DND-41 (cell line): ENCODE results near the gene ACAP3.

ENCODE experiments used
- ATAC-seq: fragments of 200-7000 bp; cut with Tn5 transposase; 3 replicates; pipeline ENCODE4 v1.9.1; 2021; ENCODE audit warnings: low read depth; ENCODE audit not compliant: insufficient read depth
- DNase-seq: peaks from one replicate; pipeline ENCODE4 v3.0.0-alpha.2; 2020
- H2AFZ ChIP-seq: 2 replicates; pipeline ENCODE4 v1.6.0; 2012; ENCODE audit warnings: low read depth, low read length
- H3K27ac ChIP-seq: 2 replicates; pipeline ENCODE4 v1.5.1; 2012; ENCODE audit warnings: low read length, inconsistent platforms
- H3K27me3 ChIP-seq: fragments of 200-600 bp; sonication (generic); 2 replicates; pipeline ENCODE4 v1.6.0; 2012; ENCODE audit warnings: low read length, mild to moderate bottlenecking, inconsistent platforms; ENCODE audit not compliant: insufficient read depth, poor library complexity
- H3K36me3 ChIP-seq: 2 replicates; pipeline ENCODE4 v1.5.1; 2012; ENCODE audit warnings: low read length, inconsistent platforms; ENCODE audit not compliant: insufficient read depth
- H3K4me1 ChIP-seq: 2 replicates; pipeline ENCODE4 v1.5.1; 2012; ENCODE audit warnings: mild to moderate bottlenecking, low read length; ENCODE audit not compliant: insufficient read depth
- H3K4me2 ChIP-seq: 2 replicates; pipeline ENCODE4 v1.6.0; 2012; ENCODE audit warnings: mild to moderate bottlenecking, moderate library complexity, low read length, inconsistent platforms; ENCODE audit not compliant: insufficient read depth
- H3K4me3 ChIP-seq, 2 experiments: fragments of 200-600 bp in 1 of 2; shearing (Covaris generic) in 1 of 2; 2 replicates each; pipeline ENCODE4 v1.5.1; 2012 to 2016; ENCODE audit warnings: inconsistent platforms in 2 of 2, low read length in 2 of 2, mild to moderate bottlenecking in 2 of 2, low read depth in 1 of 2, moderate library complexity in 1 of 2
- H3K79me2 ChIP-seq: 2 replicates; pipeline ENCODE4 v1.6.0; 2012; ENCODE audit warnings: low read length, inconsistent platforms; ENCODE audit not compliant: insufficient read depth
- H3K9ac ChIP-seq: 2 replicates; pipeline ENCODE4 v1.6.0; 2012; ENCODE audit warnings: low read depth, mild to moderate bottlenecking, inconsistent platforms, low read length, moderate library complexity
- H3K9me3 ChIP-seq: 2 replicates; pipeline ENCODE4 v1.5.1; 2012; ENCODE audit warnings: low read length, moderate library complexity, mild to moderate bottlenecking, inconsistent platforms; ENCODE audit not compliant: insufficient read depth, severe bottlenecking
- H4K20me1 ChIP-seq: 2 replicates; pipeline ENCODE4 v1.6.0; 2012; ENCODE audit warnings: low read length; ENCODE audit not compliant: insufficient read depth
- EZH2 ChIP-seq: IDR thresholded peaks from 3 replicates; pipeline ENCODE4 v1.6.1; 2012; ENCODE audit warnings: borderline replicate concordance, low read depth, mild to moderate bottlenecking, moderate library complexity, low read length, inconsistent platforms; ENCODE audit not compliant: severe bottlenecking
- TF ChIP-seq, protein P1 (sequence below): IDR thresholded peaks from 2 replicates; pipeline ENCODE4 v1.5.1; 2012; ENCODE audit warnings: borderline replicate concordance, low read length, moderate library complexity, mild to moderate bottlenecking; ENCODE audit not compliant: poor library complexity, severe bottlenecking; ENCODE audit errors: extremely low read depth

The ACAP3 gene

GRCh38 chr1:1322418-1322817 is 14.7 kb upstream of the ACAP3 start:
- Histone ChIP-seq H3K4me3 (peak overlapping the region in 1 of 2 experiments; percentile 59; a peak in 1 of 4 replicates), H3K4me2 (peak overlapping the region; percentile 84), H3K4me1 (peaks cover 51% of the 10 kb centered on the region), H3K79me2 (peaks cover 86% of the 10 kb centered on the region), H3K27ac (no peak overlapping the region), H4K20me1 (peaks cover 78% of the 10 kb centered on the region), H3K9ac (no peak overlapping the region; the same call in 1 of the 2 replicates), H3K9me3 (no peaks in the 10 kb centered on the region), H3K27me3 (no peaks in the 10 kb centered on the region), H3K36me3 (peaks cover 59% of the 10 kb centered on the region), H2AFZ (no peak overlapping the region)
- DNase-seq: no peak
- TF ChIP-seq EZH2: no peak
- TF ChIP-seq, protein P1, sequence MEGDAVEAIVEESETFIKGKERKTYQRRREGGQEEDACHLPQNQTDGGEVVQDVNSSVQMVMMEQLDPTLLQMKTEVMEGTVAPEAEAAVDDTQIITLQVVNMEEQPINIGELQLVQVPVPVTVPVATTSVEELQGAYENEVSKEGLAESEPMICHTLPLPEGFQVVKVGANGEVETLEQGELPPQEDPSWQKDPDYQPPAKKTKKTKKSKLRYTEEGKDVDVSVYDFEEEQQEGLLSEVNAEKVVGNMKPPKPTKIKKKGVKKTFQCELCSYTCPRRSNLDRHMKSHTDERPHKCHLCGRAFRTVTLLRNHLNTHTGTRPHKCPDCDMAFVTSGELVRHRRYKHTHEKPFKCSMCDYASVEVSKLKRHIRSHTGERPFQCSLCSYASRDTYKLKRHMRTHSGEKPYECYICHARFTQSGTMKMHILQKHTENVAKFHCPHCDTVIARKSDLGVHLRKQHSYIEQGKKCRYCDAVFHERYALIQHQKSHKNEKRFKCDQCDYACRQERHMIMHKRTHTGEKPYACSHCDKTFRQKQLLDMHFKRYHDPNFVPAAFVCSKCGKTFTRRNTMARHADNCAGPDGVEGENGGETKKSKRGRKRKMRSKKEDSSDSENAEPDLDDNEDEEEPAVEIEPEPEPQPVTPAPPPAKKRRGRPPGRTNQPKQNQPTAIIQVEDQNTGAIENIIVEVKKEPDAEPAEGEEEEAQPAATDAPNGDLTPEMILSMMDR: no peak
- no peak for ATAC-seq

- TF ChIP-seq EZH2: no peak
- TF ChIP-seq, protein P1: no peak
- no peaks in the 10 kb centered on the region for H3K9me3 ChIP-seq
- peaks cover 55% of the 10 kb centered on the region for H3K36me3 ChIP-seq
- H3K4me3 ChIP-seq: no peak overlapping the region
- H3K4me2 ChIP-seq: peak overlapping the region; percentile 50
- DNase-seq: no peak
- no peak overlapping the region for H3K27ac ChIP-seq
- ATAC-seq: no peak
- peaks cover 75% of the 10 kb centered on the region for H4K20me1 ChIP-seq
- H3K9ac ChIP-seq: peak overlapping the region; percentile 21; the same call in 1 of the 2 replicates
- peaks cover 50% of the 10 kb centered on the region for H3K4me1 ChIP-seq
- H3K27me3 ChIP-seq: no peaks in the 10 kb centered on the region
- peaks cover 85% of the 10 kb centered on the region for H3K79me2 ChIP-seq
- H2AFZ ChIP-seq: no peak overlapping the region
Measured at GRCh38 chr1:1321477-1321876, 13.7 kb upstream of the ACAP3 start.

GRCh38 chr1:1320666-1321448 is 13.1 kb upstream of the ACAP3 start:
- H4K20me1 ChIP-seq: peaks cover 69% of the 10 kb centered on the region
- H3K27ac ChIP-seq: no peak overlapping the region
- no peak for TF ChIP-seq EZH2
- TF ChIP-seq, protein P1: no peak
- no peak overlapping the region for H3K4me3 ChIP-seq
- no peak for ATAC-seq
- H3K79me2 ChIP-seq: peaks cover 81% of the 10 kb centered on the region
- no peak for DNase-seq
- no peak overlapping the region for H3K9ac ChIP-seq
- peak overlapping the region; percentile 50; the same call in 1 of the 2 replicates for H3K4me2 ChIP-seq
- H3K36me3 ChIP-seq: peaks cover 58% of the 10 kb centered on the region
- no peaks in the 10 kb centered on the region for H3K9me3 ChIP-seq
- no peaks in the 10 kb centered on the region for H3K27me3 ChIP-seq
- peaks cover 44% of the 10 kb centered on the region for H3K4me1 ChIP-seq
- H2AFZ ChIP-seq: no peak overlapping the region
